A549 (cell line): Measurements from ENCODE around the gene GATC. TPM values are rescaled to one million over a fixed set of nuclear protein-coding genes. Genes with fewer than 3 reads are reported as not detected.
A peak's percentile ranks its signal among the peaks of the same experiment; 100 is the strongest.

ENCODE experiments used
- ATAC-seq, 2 experiments: fragments of 200-7000 bp in 1 of 2; fragments of >200 bp in 1 of 2; cut with Nextera tagmentation in 1 of 2; cut with Tn5 transposase in 1 of 2; 3 replicates each; pipeline versions ENCODE4 v1.8.0 to v1.9.1; 2018 to 2020; ENCODE audit warnings: mild to moderate bottlenecking in 1 of 2, moderate library complexity in 1 of 2
- CTCF ChIA-PET: fragments of 300-600 bp; sonication (Branson Sonifier 250); formaldehyde crosslinking; extraction: SDS; loops from one replicate; lab custom pipeline; 2021; ENCODE audit warnings: antibody characterized with exemption, inconsistent platforms; lab: Yijun Ruan, JAX
- POLR2A ChIA-PET: fragments of 350-600 bp; formaldehyde crosslinking; extraction: SDS; loops from one replicate; lab custom pipeline; 2021; ENCODE audit warnings: antibody characterized with exemption, inconsistent platforms; lab: Yijun Ruan, JAX
- DNase-seq, 2 experiments: peaks; one replicate each; pipeline versions ENCODE4 v3.0.0 to v3.0.0-alpha.2; 2011 to 2016; ENCODE audit warnings: low read depth in 1 of 2, low spot score in 1 of 2
- FAIRE-seq: peaks from 2 replicates; lab custom pipeline; 2011; peaks lifted over from hg19 to GRCh38; lab: Jason Lieb, UNC
- H3K27ac ChIP-seq, 2 experiments: fragments of >200 bp; sonication (Bioruptor Twin); formaldehyde crosslinking; 3 replicates each; pipeline ENCODE4 v1.5.1; 2016 to 2017
- H3K4me1 ChIP-seq: fragments of >200 bp; sonication (Bioruptor Twin); formaldehyde crosslinking; 3 replicates; pipeline ENCODE4 v1.6.1; 2016
- H3K4me2 ChIP-seq: fragments of >200 bp; sonication (Bioruptor Twin); formaldehyde crosslinking; 3 replicates; pipeline ENCODE4 v1.6.1; 2016
- H3K4me3 ChIP-seq: fragments of >200 bp; sonication (Bioruptor Twin); formaldehyde crosslinking; 3 replicates; pipeline ENCODE4 v1.5.1; 2016
- H3K9me3 ChIP-seq: fragments of >200 bp; sonication (Bioruptor Twin); formaldehyde crosslinking; 3 replicates; pipeline ENCODE4 v1.6.1; 2016
- BHLHE40 ChIP-seq: IDR thresholded peaks from 2 replicates; pipeline ENCODE4 v1.6.1; 2012; ENCODE audit warnings: low read depth, low read length, inconsistent platforms
- CBX8 ChIP-seq: fragments of 200-600 bp; sonication (generic); IDR thresholded peaks from 2 replicates; pipeline ENCODE4 v1.6.1; 2016
- CHD4 ChIP-seq: fragments of 200-600 bp; sonication (generic); IDR thresholded peaks from 2 replicates; pipeline ENCODE4 v1.6.1; 2016; ENCODE audit warnings: antibody characterized with exemption, mild to moderate bottlenecking, borderline replicate concordance
- EHF ChIP-seq: fragments of 250-450 bp; sonication (Bioruptor Pico); IDR thresholded peaks from 2 replicates; pipeline ENCODE4 v1.5.0; 2020; ENCODE audit warnings: mild to moderate bottlenecking
- EHMT2 ChIP-seq: fragments of 200-600 bp; sonication (generic); IDR thresholded peaks from 2 replicates; pipeline ENCODE4 v1.6.1; 2016; ENCODE audit warnings: antibody characterized with exemption, low read depth, mild to moderate bottlenecking, moderate library complexity
- FOSL2 ChIP-seq, 2 experiments: fragments of 450-650 bp in 1 of 2; fragments of >200 bp in 1 of 2; sonication (Bioruptor Twin) in 1 of 2; formaldehyde crosslinking; IDR thresholded peaks; 2 replicates each; pipeline versions ENCODE4 v1.5.0 to v1.6.1; 2016 to 2020; ENCODE audit warnings: mild to moderate bottlenecking in 1 of 2, moderate library complexity in 1 of 2
- GATA3 ChIP-seq: IDR thresholded peaks from 2 replicates; pipeline ENCODE4 v1.6.1; 2012; ENCODE audit warnings: borderline replicate concordance
- HMGXB4 ChIP-seq: fragments of 250-450 bp; sonication (Bioruptor Pico); IDR thresholded peaks from 2 replicates; pipeline ENCODE4 v1.5.0; 2021; ENCODE audit warnings: mild to moderate bottlenecking, moderate library complexity, borderline replicate concordance
- HOXB5 ChIP-seq: fragments of 250-450 bp; sonication (Bioruptor Pico); IDR thresholded peaks from 2 replicates; pipeline ENCODE4 v1.5.0; 2020; ENCODE audit warnings: mild to moderate bottlenecking, moderate library complexity
- JUNB ChIP-seq: fragments of >200 bp; sonication (Bioruptor Twin); formaldehyde crosslinking; IDR thresholded peaks from 2 replicates; pipeline ENCODE4 v1.6.1; 2016
- MAFK ChIP-seq: fragments of 450-650 bp; IDR thresholded peaks from 2 replicates; pipeline ENCODE4 v1.6.1; 2014; ENCODE audit not compliant: partially characterized antibody
- MYC ChIP-seq: IDR thresholded peaks from 2 replicates; pipeline ENCODE4 v1.6.1; 2012; ENCODE audit warnings: mild to moderate bottlenecking, inconsistent platforms, low read length, improper control_type of control experiment, borderline replicate concordance
- NR3C1 ChIP-seq: fragments of >200 bp; sonication (Bioruptor Twin); formaldehyde crosslinking; IDR thresholded peaks from 3 replicates; pipeline ENCODE4 v1.6.1; 2017
- RARB ChIP-seq: fragments of 250-450 bp; sonication (Bioruptor Pico); IDR thresholded peaks from 2 replicates; pipeline ENCODE4 v1.8.0; 2021; ENCODE audit warnings: mild to moderate bottlenecking, moderate library complexity
- RCOR1 ChIP-seq: fragments of 150-350 bp; IDR thresholded peaks from 2 replicates; pipeline ENCODE4 v1.6.1; 2014; ENCODE audit warnings: antibody characterized with exemption, low read length, low read depth
- RNF2 ChIP-seq: fragments of 200-600 bp; sonication (generic); IDR thresholded peaks from 2 replicates; pipeline ENCODE4 v1.6.1; 2016; ENCODE audit warnings: low read depth, mild to moderate bottlenecking, antibody characterized with exemption, moderate library complexity, borderline replicate concordance
- TFCP2L1 ChIP-seq: fragments of 250-450 bp; sonication (Bioruptor Pico); IDR thresholded peaks from 2 replicates; pipeline ENCODE4 v1.5.0; 2021; ENCODE audit warnings: mild to moderate bottlenecking
- ZSCAN20 ChIP-seq: fragments of 250-450 bp; sonication (Bioruptor Pico); IDR thresholded peaks from 2 replicates; pipeline ENCODE4 v1.8.0; 2022; ENCODE audit warnings: mild to moderate bottlenecking, moderate library complexity
- WGBS: methylation state at CpG from one replicate; pipeline ENCODE4 v1.1.6; 2017; ENCODE audit errors: missing lambda C conversion rate; 5-methylcytosine and 5-hydroxymethylcytosine counted together
- polyA plus RNA-seq, 4 experiments: library from polyadenylated mRNA; depleted of rRNA in 3 of 4; stranded (reverse); fragments of >200 nt; fragmentation: RNase III in 1 of 4; extraction: RNeasy Plus Mini Kit Qiagen cat#74134 plus additional on column Dnase treatment in 1 of 4; gene quantifications; 2 replicates in 3 of 4; 3 replicates in 1 of 4; pipeline ENCODE4 v1.2.3, GENCODE V29; 2011 to 2017
- TF ChIP-seq, protein P1 (sequence below): IDR thresholded peaks from 2 replicates; pipeline ENCODE4 v1.6.1; 2012
- TF ChIP-seq, protein P2 (sequence below): IDR thresholded peaks from 2 replicates; pipeline ENCODE4 v1.6.1; 2012
- TF ChIP-seq, protein P3 (sequence below): fragments of 200-600 bp; sonication (generic); IDR thresholded peaks from 2 replicates; pipeline ENCODE4 v1.6.1; 2016; ENCODE audit warnings: antibody characterized with exemption, mild to moderate bottlenecking, moderate library complexity

The GATC gene
- polyA plus RNA-seq, 2 of the 4 experiments (the other 2 are of a cell fraction) = 22.5 to 40.6 TPM

GRCh38 chr12:120473807-120474615, 27.8 kb downstream of the GATC start:
- CTCF ChIA-PET = interaction anchor here (0.6 to 9.7 kb wide), 9 partner anchors 10 to 147 kb away, joined by 3 to 99 read pairs (median 4); partner anchors contain the start of genes COX6A1, PLA2G1B and POP5
- 70% methylated on average over 6 of the region's 6 CpGs for WGBS
- no peak overlapping the region for H3K4me3 ChIP-seq

DNA sequence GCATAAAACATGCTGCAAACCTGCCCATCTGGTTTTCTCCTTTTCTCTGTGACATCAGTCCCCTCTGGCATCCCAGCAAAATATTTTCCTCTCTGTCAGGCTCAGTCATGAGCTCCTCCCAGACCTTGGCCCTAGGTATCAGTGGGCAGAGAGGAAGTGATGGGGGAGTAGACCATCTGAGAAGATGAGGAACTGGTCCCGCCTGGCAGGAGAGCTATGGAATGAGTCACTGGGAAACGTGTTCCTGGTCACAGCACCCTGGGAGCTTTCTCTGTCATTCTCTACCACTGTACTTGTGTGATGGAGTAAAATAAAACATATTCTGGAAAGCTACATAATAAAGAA, 28.3 kb downstream of the GATC start:
- WGBS = 3% methylated on average over 2 of the region's 2 CpGs
- peak; percentile 62 to 76 for DNase-seq
- ChIA-PET CTCF (interaction anchor here (0.6 to 2.0 kb wide), 10 partner anchors 9 to 147 kb away, joined by 3 to 8 read pairs (median 4); partner anchors contain the start of genes DYNLL1 and PLA2G1B), POLR2A (interaction anchor here (0.9 kb wide), 1 partner anchor 21 kb away, joined by 3 read pairs; the partner anchor contains the start of gene DYNLL1)
- no peaks in the 10 kb centered on the region for H3K9me3 ChIP-seq
- H3K4me3 ChIP-seq = no peak overlapping the region
- H3K4me1 ChIP-seq = peaks cover 21% of the 10 kb centered on the region
- peak overlapping the region; percentile 62 for H3K4me2 ChIP-seq
- peak overlapping the region in 1 of 2 experiments; percentile 13; a peak in 3 of 6 replicates for H3K27ac ChIP-seq
- no peak for FAIRE-seq
- peak; percentile 61; a peak in 5 of 6 replicates for ATAC-seq
- TF ChIP-seq MYC = no peak
- no peak for TF ChIP-seq NR3C1
- no peak for TF ChIP-seq BHLHE40
- TF ChIP-seq, protein P1, sequence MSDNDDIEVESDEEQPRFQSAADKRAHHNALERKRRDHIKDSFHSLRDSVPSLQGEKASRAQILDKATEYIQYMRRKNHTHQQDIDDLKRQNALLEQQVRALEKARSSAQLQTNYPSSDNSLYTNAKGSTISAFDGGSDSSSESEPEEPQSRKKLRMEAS = peak; percentile 28; the same call in 1 of the 2 replicates
- TF ChIP-seq, all 56 proteins: peak for 1

More at GRCh38 chr12:120473807-120474615, 27.8 kb downstream of the GATC start:
- FAIRE-seq = no peak
- ATAC-seq = no peak
- Histone ChIP-seq H3K4me1 (peaks cover 21% of the 10 kb centered on the region), H3K9me3 (no peaks in the 10 kb centered on the region), H3K4me2 (peak overlapping the region; percentile 62)
- POLR2A ChIA-PET = interaction anchor here (0.9 kb wide), 1 partner anchor 22 kb away, joined by 3 read pairs; the partner anchor contains the start of gene DYNLL1
- no peak for DNase-seq
- no peak for TF ChIP-seq HOXB5
- no peak for TF ChIP-seq GATA3
- no peak for TF ChIP-seq HMGXB4 (CRISPR knock-in tag)
- TF ChIP-seq RCOR1 = no peak
- TF ChIP-seq, protein P2, sequence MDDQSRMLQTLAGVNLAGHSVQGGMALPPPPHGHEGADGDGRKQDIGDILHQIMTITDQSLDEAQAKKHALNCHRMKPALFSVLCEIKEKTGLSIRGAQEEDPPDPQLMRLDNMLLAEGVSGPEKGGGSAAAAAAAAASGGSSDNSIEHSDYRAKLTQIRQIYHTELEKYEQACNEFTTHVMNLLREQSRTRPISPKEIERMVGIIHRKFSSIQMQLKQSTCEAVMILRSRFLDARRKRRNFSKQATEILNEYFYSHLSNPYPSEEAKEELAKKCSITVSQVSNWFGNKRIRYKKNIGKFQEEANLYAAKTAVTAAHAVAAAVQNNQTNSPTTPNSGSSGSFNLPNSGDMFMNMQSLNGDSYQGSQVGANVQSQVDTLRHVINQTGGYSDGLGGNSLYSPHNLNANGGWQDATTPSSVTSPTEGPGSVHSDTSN = no peak
- no peak for TF ChIP-seq JUNB
- no peak for TF ChIP-seq RARB (CRISPR knock-in tag)
- no peak for TF ChIP-seq RNF2
- no peak for TF ChIP-seq MAFK
- TF ChIP-seq, protein P3, sequence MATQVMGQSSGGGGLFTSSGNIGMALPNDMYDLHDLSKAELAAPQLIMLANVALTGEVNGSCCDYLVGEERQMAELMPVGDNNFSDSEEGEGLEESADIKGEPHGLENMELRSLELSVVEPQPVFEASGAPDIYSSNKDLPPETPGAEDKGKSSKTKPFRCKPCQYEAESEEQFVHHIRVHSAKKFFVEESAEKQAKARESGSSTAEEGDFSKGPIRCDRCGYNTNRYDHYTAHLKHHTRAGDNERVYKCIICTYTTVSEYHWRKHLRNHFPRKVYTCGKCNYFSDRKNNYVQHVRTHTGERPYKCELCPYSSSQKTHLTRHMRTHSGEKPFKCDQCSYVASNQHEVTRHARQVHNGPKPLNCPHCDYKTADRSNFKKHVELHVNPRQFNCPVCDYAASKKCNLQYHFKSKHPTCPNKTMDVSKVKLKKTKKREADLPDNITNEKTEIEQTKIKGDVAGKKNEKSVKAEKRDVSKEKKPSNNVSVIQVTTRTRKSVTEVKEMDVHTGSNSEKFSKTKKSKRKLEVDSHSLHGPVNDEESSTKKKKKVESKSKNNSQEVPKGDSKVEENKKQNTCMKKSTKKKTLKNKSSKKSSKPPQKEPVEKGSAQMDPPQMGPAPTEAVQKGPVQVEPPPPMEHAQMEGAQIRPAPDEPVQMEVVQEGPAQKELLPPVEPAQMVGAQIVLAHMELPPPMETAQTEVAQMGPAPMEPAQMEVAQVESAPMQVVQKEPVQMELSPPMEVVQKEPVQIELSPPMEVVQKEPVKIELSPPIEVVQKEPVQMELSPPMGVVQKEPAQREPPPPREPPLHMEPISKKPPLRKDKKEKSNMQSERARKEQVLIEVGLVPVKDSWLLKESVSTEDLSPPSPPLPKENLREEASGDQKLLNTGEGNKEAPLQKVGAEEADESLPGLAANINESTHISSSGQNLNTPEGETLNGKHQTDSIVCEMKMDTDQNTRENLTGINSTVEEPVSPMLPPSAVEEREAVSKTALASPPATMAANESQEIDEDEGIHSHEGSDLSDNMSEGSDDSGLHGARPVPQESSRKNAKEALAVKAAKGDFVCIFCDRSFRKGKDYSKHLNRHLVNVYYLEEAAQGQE = no peak
- TF ChIP-seq EHMT2 = no peak
- TF ChIP-seq MYC = no peak
- no peak for TF ChIP-seq CHD4
- TF ChIP-seq ZSCAN20 (CRISPR knock-in tag) = no peak
- TF ChIP-seq CBX8 = no peak
- TF ChIP-seq EHF (CRISPR knock-in tag) = no peak
- no peak for TF ChIP-seq FOSL2 (IDR thresholded peaks at IDR 0.05)
- no peak for TF ChIP-seq FOSL2 (CRISPR knock-in tag; IDR thresholded peaks at IDR 0.05)
- no peak for TF ChIP-seq TFCP2L1 (CRISPR knock-in tag)
- TF ChIP-seq, all 56 proteins: peak for 0
- peak overlapping the region in 1 of 2 experiments; percentile 13; a peak in 3 of 6 replicates for H3K27ac ChIP-seq
